Left lung (tissue), 10 donors: Measurements from ENCODE around the gene KRTAP4-7. TPM values are rescaled to one million over a fixed set of nuclear protein-coding genes. Genes with fewer than 3 reads are reported as not detected.
"Not testable (repeated sequence)": the region's sequence is repeated elsewhere in the genome, so short reads cannot be mapped to it uniquely, and the experiment has no call there.

Source experiments
- ATAC-seq: fragments of 200-7000 bp; cut with Tn5 transposase; one replicate; pipeline ENCODE4 v1.9.1; 2020; ENCODE audit warnings: moderate library complexity
- DNase-seq, 4 donors: peaks; one replicate each; pipeline ENCODE4 v3.0.0-alpha.2; 2013 to 2020
- H3K27ac ChIP-seq, 2 donors: fragments of 200-600 bp; sonication (generic) in 1 of 2; one replicate each; pipeline versions ENCODE4 v1.5.0 to v1.8.0; 2020 to 2021
- H3K27me3 ChIP-seq, 2 donors: fragments of 200-600 bp; sonication (generic) in 1 of 2; one replicate each; pipeline versions ENCODE4 v1.5.0 to v1.8.0; 2020 to 2021
- H3K36me3 ChIP-seq, 2 donors: fragments of 200-600 bp; sonication (generic) in 1 of 2; one replicate each; pipeline versions ENCODE4 v1.5.0 to v1.8.0; 2020 to 2021
- H3K4me1 ChIP-seq, 2 donors: fragments of 200-600 bp; one replicate each; pipeline ENCODE4 v1.8.0; 2021
- H3K4me3 ChIP-seq, 2 donors: fragments of 200-600 bp; sonication (generic) in 1 of 2; one replicate each; pipeline versions ENCODE4 v1.5.0 to v1.8.0; 2020 to 2021; ENCODE audit warnings: mild to moderate bottlenecking in 1 of 2
- H3K9me3 ChIP-seq, 2 donors: fragments of 200-600 bp; sonication (generic) in 1 of 2; one replicate each; pipeline versions ENCODE4 v1.5.0 to v1.8.0; 2020 to 2021
- intact Hi-C, 2 donors: fragments of 100-400 bp; cut with DNase I; formaldehyde crosslinking; loops; one replicate each; pipeline versions ENCODE4 v1.11.2 to v1.14.2; 2022
- polyA plus RNA-seq, 6 donors: library from polyadenylated mRNA; unstranded; fragments of 120-200 nt; gene quantifications; one replicate each; pipeline ENCODE4 v1.2.1, GENCODE V29; 2013; ENCODE audit not compliant: insufficient read length in 6 of 6
- total RNA-seq, 2 donors: library from RNA; stranded (reverse); fragmentation: NEBNext Ultra II Directional; extraction: Animal tissue kit (Norgen Biotek cat#: 25700); gene quantifications; one replicate each; pipeline ENCODE4 v1.2.1, GENCODE V29; 2021
- TF ChIP-seq, protein P1 (sequence below), 2 donors: fragments of 200-600 bp; sonication (generic) in 1 of 2; IDR thresholded peaks; one replicate each; pipeline versions ENCODE4 v1.5.0 to v1.8.0; 2021; ENCODE audit warnings: antibody characterized with exemption in 2 of 2
- donor health status: DM: no; HTN: yes; CAD: no.
- donor health status: DM: no; HTN: no; CAD: no.

The KRTAP4-7 gene
- total and polyA plus RNA-seq, 8 donors, result not detected

- TF ChIP-seq, protein P1, sequence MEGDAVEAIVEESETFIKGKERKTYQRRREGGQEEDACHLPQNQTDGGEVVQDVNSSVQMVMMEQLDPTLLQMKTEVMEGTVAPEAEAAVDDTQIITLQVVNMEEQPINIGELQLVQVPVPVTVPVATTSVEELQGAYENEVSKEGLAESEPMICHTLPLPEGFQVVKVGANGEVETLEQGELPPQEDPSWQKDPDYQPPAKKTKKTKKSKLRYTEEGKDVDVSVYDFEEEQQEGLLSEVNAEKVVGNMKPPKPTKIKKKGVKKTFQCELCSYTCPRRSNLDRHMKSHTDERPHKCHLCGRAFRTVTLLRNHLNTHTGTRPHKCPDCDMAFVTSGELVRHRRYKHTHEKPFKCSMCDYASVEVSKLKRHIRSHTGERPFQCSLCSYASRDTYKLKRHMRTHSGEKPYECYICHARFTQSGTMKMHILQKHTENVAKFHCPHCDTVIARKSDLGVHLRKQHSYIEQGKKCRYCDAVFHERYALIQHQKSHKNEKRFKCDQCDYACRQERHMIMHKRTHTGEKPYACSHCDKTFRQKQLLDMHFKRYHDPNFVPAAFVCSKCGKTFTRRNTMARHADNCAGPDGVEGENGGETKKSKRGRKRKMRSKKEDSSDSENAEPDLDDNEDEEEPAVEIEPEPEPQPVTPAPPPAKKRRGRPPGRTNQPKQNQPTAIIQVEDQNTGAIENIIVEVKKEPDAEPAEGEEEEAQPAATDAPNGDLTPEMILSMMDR (IDR thresholded peaks at IDR 0.05), result no peak
- Histone ChIP-seq H3K4me3 (no peak overlapping the region), H3K36me3 (no peaks in the 10 kb centered on the region), H3K9me3 (no peaks in the 10 kb centered on the region), H3K27ac (no peak overlapping the region), H3K27me3 (no peaks in the 10 kb centered on the region), H3K4me1 (no peaks in the 10 kb centered on the region)
- DNase-seq (no peak), ATAC-seq (no peak)
- intact Hi-C loops, result no loop called here
These were observed 19.9 kb downstream of the KRTAP4-7 start for GRCh38 chr17:41103896-41104295.

DNA sequence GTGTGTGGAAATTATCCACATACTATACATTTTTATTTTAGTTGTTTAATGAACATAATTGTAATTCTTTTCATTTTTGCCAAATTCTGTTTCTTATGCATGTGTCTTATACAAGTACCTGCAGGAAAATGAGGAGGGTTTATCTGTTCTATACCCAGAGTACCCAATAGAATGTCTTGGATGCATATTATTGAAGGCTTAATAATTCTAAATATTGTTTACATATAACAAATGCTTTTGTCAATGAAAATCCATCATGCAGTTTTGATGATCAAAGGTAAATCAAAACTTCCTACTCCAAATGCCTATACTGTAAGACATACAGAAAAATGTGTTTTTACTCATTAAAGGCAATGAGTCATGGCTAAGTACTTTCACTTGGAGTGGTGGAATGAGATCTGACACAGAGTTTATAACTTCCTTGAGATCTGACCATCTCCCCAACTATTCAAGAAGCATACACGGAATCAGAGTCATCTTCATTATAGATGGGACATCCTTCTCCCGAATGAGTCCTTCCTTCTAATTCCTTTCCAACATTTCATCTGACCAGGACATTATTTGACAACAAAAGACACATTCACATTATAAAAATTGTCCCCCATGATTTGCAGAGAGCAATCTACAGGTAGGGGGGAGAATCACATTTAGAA lies 20.6 kb downstream of the KRTAP4-7 start:
- intact Hi-C loops, H3K4me3 ChIP-seq, H3K36me3 ChIP-seq, DNase-seq, H3K27me3 ChIP-seq, H3K9me3 ChIP-seq, H3K27ac ChIP-seq, H3K4me1 ChIP-seq: not testable (repeated sequence)
- ATAC-seq, result peak; percentile 71

DNA sequence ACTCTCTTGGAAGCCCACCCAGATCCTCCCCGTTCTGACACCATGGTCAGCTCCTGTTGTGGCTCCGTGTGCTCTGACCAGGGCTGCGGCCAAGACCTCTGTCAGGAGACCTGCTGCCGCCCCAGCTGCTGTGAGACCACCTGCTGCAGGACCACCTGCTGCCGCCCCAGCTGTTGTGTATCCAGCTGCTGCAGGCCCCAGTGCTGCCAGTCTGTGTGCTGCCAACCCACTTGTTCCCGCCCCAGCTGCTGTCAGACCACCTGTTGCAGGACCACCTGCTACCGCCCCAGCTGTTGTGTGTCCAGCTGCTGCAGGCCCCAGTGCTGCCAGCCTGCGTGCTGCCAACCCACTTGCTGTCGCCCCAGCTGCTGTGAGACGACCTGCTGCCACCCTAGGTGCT lies 21.4 kb downstream of the KRTAP4-7 start, which contains the start of gene KRTAP4-9:
Gene KRTAP4-9 (plus strand): TSS at position 43 of the 400 bp plus-strand sequence. CDS start 0 bp downstream, at position 43.
- DNase-seq, H3K4me3 ChIP-seq, H3K27me3 ChIP-seq, H3K36me3 ChIP-seq, H3K9me3 ChIP-seq, intact Hi-C loops, H3K4me1 ChIP-seq, H3K27ac ChIP-seq, ATAC-seq: not testable (repeated sequence)

GRCh38 chr17:41107941-41108450 lies 24.0 kb downstream of the KRTAP4-7 start:
- no peak for ATAC-seq
- TF ChIP-seq, protein P1 (IDR thresholded peaks at IDR 0.05), result no peak

GRCh38 chr17:41108728-41109386 lies 24.9 kb downstream of the KRTAP4-7 start:
- H3K4me3 ChIP-seq, ATAC-seq, H3K36me3 ChIP-seq, H3K27me3 ChIP-seq, H3K9me3 ChIP-seq, H3K27ac ChIP-seq, DNase-seq, intact Hi-C loops, H3K4me1 ChIP-seq: not testable (repeated sequence)

More at GRCh38 chr17:41107941-41108450, 24.0 kb downstream of the KRTAP4-7 start:
- intact Hi-C loops, result no loop called here
- Histone ChIP-seq H3K9me3 (no peaks in the 10 kb centered on the region), H3K36me3 (no peaks in the 10 kb centered on the region), H3K27ac (no peak overlapping the region), H3K27me3 (no peaks in the 10 kb centered on the region), H3K4me3 (no peak overlapping the region), H3K4me1 (no peaks in the 10 kb centered on the region)
- DNase-seq, result no peak

DNA sequence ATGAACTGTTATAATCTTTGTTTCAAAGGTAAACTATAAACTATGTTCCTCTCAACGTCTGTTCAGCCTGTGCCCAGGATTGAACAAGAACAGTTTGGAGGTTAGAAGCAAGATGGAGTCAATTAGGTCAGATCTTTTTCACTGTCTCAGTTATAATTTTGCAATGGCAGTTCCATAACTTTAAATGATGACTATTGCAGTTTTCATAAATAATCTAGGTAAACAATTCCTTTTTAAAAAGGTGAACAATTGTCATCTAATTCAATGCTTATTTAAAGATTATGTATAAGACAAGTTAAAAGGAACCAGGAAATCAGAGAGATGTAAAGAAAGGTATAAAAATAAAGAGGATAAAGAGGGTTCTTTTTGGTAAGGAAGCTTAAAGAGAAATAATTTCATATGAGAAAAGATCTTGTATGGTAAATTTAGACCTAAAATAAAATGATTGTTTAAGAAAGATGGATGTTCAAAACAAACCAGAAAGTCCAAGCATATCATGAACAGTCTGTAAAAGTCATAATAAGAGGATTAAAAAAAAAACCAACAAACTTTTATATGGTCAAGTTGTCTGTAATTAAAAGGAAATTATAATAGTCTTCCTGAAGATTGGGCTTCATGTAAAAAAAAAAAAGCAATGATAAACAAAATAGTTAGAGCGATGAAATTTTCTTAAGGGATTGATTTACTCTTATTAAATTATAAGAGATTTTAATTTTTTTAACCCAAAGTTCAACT lies 27.4 kb downstream of the KRTAP4-7 start:
- Histone ChIP-seq H3K27ac (no peak overlapping the region), H3K27me3 (peaks cover 0 to 7% of the 10 kb centered on the region in 2 donors), H3K4me3 (no peak overlapping the region), H3K36me3 (no peaks in the 10 kb centered on the region), H3K4me1 (no peaks in the 10 kb centered on the region), H3K9me3 (no peaks in the 10 kb centered on the region)
- DNase-seq (no peak), ATAC-seq (no peak)
- intact Hi-C loops, result no loop called here
- TF ChIP-seq, protein P1 (IDR thresholded peaks at IDR 0.05), result no peak
